Endothelial cell (in vitro differentiated cells): ENCODE results near the gene SPEM1. TPM values are rescaled to one million over a fixed set of nuclear protein-coding genes. Genes with fewer than 3 reads are reported as not detected.

Experiments used
- DNase-seq: peaks from one replicate; pipeline ENCODE4 v3.0.0; 2021; ENCODE audit warnings: low spot score
- H3K27ac Mint-ChIP-seq: one replicate; pipeline ENCODE4 v1.8.0; 2021; ENCODE audit warnings: mixed read lengths, inconsistent platforms; ENCODE audit not compliant: unreplicated experiment
- H3K27me3 Mint-ChIP-seq: one replicate; pipeline ENCODE4 v1.8.0; 2021; ENCODE audit warnings: mild to moderate bottlenecking, moderate library complexity, mixed read lengths, inconsistent platforms; ENCODE audit not compliant: unreplicated experiment
- H3K36me3 Mint-ChIP-seq: one replicate; pipeline ENCODE4 v1.8.0; 2021; ENCODE audit warnings: mild to moderate bottlenecking, low read depth, mixed read lengths, inconsistent platforms; ENCODE audit not compliant: unreplicated experiment
- H3K4me1 Mint-ChIP-seq: one replicate; pipeline ENCODE4 v1.8.0; 2021; ENCODE audit warnings: mild to moderate bottlenecking, mixed read lengths, inconsistent platforms; ENCODE audit not compliant: unreplicated experiment
- H3K4me3 Mint-ChIP-seq: one replicate; pipeline ENCODE4 v1.8.0; 2021; ENCODE audit warnings: mild to moderate bottlenecking, mixed read lengths, inconsistent platforms; ENCODE audit not compliant: unreplicated experiment
- H3K9me3 Mint-ChIP-seq: one replicate; pipeline ENCODE4 v1.8.0; 2021; ENCODE audit warnings: mixed read lengths, inconsistent platforms; ENCODE audit not compliant: unreplicated experiment
- total RNA-seq: library from RNA; stranded (reverse); fragmentation: NEBNext Ultra II Directional; extraction: Animal tissue kit (Norgen Biotek cat#: 25700); gene quantifications from one replicate; pipeline ENCODE4 v1.2.1, GENCODE V29; 2021; ENCODE audit not compliant: unreplicated experiment
- TF ChIP-seq, protein P1 (sequence below): fragments of 200-600 bp; sonication (generic); IDR thresholded peaks from one replicate; pipeline ENCODE4 v1.5.0; 2021; ENCODE audit warnings: antibody characterized with exemption; ENCODE audit not compliant: unreplicated experiment

Gene SPEM1
- total RNA-seq, 1 donor from 2014 or later: 0.38 TPM

GRCh38 chr17:7441266-7441665 is 21.1 kb downstream of the SPEM1 start:
- no peaks in the 10 kb centered on the region for H3K36me3 Mint-ChIP-seq
- no peak for DNase-seq
- no peaks in the 10 kb centered on the region for H3K9me3 Mint-ChIP-seq
- H3K4me3 Mint-ChIP-seq: peak overlapping the region; percentile 92
- TF ChIP-seq, protein P1, sequence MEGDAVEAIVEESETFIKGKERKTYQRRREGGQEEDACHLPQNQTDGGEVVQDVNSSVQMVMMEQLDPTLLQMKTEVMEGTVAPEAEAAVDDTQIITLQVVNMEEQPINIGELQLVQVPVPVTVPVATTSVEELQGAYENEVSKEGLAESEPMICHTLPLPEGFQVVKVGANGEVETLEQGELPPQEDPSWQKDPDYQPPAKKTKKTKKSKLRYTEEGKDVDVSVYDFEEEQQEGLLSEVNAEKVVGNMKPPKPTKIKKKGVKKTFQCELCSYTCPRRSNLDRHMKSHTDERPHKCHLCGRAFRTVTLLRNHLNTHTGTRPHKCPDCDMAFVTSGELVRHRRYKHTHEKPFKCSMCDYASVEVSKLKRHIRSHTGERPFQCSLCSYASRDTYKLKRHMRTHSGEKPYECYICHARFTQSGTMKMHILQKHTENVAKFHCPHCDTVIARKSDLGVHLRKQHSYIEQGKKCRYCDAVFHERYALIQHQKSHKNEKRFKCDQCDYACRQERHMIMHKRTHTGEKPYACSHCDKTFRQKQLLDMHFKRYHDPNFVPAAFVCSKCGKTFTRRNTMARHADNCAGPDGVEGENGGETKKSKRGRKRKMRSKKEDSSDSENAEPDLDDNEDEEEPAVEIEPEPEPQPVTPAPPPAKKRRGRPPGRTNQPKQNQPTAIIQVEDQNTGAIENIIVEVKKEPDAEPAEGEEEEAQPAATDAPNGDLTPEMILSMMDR: no peak
- H3K27ac Mint-ChIP-seq: no peak overlapping the region
- H3K4me1 Mint-ChIP-seq: peaks cover 39% of the 10 kb centered on the region
- H3K27me3 Mint-ChIP-seq: peaks cover 28% of the 10 kb centered on the region

GRCh38 chr17:7442142-7442541 is 22.0 kb downstream of the SPEM1 start:
- TF ChIP-seq, protein P1: no peak
- no peak for DNase-seq
- Mint-ChIP-seq H3K4me1 (peaks cover 42% of the 10 kb centered on the region), H3K9me3 (no peaks in the 10 kb centered on the region), H3K4me3 (peak overlapping the region; percentile 92), H3K27ac (no peak overlapping the region), H3K36me3 (no peaks in the 10 kb centered on the region), H3K27me3 (peaks cover 31% of the 10 kb centered on the region)

- peak overlapping the region; percentile 48 for H3K27ac Mint-ChIP-seq
- no peaks in the 10 kb centered on the region for H3K36me3 Mint-ChIP-seq
- peaks cover 24% of the 10 kb centered on the region for H3K27me3 Mint-ChIP-seq
- TF ChIP-seq, protein P1: no peak
- DNase-seq: no peak
- peak overlapping the region; percentile 65 for H3K4me3 Mint-ChIP-seq
- H3K9me3 Mint-ChIP-seq: no peaks in the 10 kb centered on the region
- H3K4me1 Mint-ChIP-seq: peaks cover 35% of the 10 kb centered on the region
These were observed 23.7 kb downstream of the SPEM1 start for GRCh38 chr17:7443499-7444485.

GRCh38 chr17:7444682-7445618 is 24.8 kb downstream of the SPEM1 start, which contains the start of gene CHRNB1:
Gene CHRNB1, plus strand, starts transcription at chr17:7445061. Its CDS starts 67 bp downstream, at chr17:7445128.
- Mint-ChIP-seq H3K27ac (peak within 1 kb of the TSS; percentile 24), H3K36me3 (no peaks in the 10 kb centered on the region), H3K27me3 (peaks cover 20% of the 10 kb centered on the region), H3K4me3 (peak within 1 kb of the TSS; percentile 89), H3K9me3 (no peaks in the 10 kb centered on the region), H3K4me1 (peaks cover 31% of the 10 kb centered on the region)
- TF ChIP-seq, protein P1: no peak
- DNase-seq: peak; percentile 79
